Measurements from ENCODE around the gene EPM2A.

- TF ChIP-seq, protein P1, sequence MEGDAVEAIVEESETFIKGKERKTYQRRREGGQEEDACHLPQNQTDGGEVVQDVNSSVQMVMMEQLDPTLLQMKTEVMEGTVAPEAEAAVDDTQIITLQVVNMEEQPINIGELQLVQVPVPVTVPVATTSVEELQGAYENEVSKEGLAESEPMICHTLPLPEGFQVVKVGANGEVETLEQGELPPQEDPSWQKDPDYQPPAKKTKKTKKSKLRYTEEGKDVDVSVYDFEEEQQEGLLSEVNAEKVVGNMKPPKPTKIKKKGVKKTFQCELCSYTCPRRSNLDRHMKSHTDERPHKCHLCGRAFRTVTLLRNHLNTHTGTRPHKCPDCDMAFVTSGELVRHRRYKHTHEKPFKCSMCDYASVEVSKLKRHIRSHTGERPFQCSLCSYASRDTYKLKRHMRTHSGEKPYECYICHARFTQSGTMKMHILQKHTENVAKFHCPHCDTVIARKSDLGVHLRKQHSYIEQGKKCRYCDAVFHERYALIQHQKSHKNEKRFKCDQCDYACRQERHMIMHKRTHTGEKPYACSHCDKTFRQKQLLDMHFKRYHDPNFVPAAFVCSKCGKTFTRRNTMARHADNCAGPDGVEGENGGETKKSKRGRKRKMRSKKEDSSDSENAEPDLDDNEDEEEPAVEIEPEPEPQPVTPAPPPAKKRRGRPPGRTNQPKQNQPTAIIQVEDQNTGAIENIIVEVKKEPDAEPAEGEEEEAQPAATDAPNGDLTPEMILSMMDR (conservative IDR thresholded peaks at IDR 0.05; ENCODE audit: low read length): no peak
- TF ChIP-seq EZH2phosphoT487 (IDR thresholded peaks at IDR 0.05; ENCODE audit: borderline replicate concordance, low read depth, low read length): no peak
Observed at GRCh38 chr6:145705561-145705960, 29.8 kb downstream of the EPM2A start.

Data from OCI-LY7 (cell line).